Astrocyte of the cerebellum (primary cell): ENCODE measurements around the gene SAC3D1.
A peak's percentile ranks its signal among the peaks of the same experiment; 100 is the strongest.

Source experiments
- DNase-seq: peaks from one replicate; pipeline ENCODE4 v3.0.0-alpha.2; 2011; ENCODE audit warnings: low read depth
- H3K4me3 ChIP-seq: 2 replicates; pipeline ENCODE4 v1.5.1; 2011; ENCODE audit warnings: mild to moderate bottlenecking, low read depth, low read length, moderate library complexity
- CTCF ChIP-seq: IDR thresholded peaks from 2 replicates; pipeline ENCODE4 v1.5.1; 2012; ENCODE audit warnings: low read length, low read depth, moderate library complexity, mild to moderate bottlenecking; ENCODE audit errors: missing control alignments
- in situ Hi-C: cut with HindIII; loops from 2 replicates; pipeline ENCODE4 v1.10.0; 2017; ENCODE audit warnings: low sequenced_read_pairs

Gene SAC3D1

GRCh38 chr11:65036931-65037330 lies 4.1 kb upstream of the SAC3D1 start:
- no peak overlapping the region for H3K4me3 ChIP-seq
- no peak for DNase-seq
- no peak for TF ChIP-seq CTCF
- in situ Hi-C loops, result no loop called here

GRCh38 chr11:65040520-65040846 lies 527 bp upstream of the SAC3D1 start:
- in situ Hi-C loops, result no loop called here
- H3K4me3 ChIP-seq, result peak overlapping the region; percentile 64
- TF ChIP-seq CTCF, result no peak
- no peak for DNase-seq

- H3K4me3 ChIP-seq, result no peak overlapping the region
- DNase-seq, result no peak
Measured at GRCh38 chr11:65042891-65043290, 1.9 kb downstream of the SAC3D1 start.

GRCh38 chr11:65043881-65044501 lies 3.0 kb downstream of the SAC3D1 start:
- no peak for DNase-seq
- H3K4me3 ChIP-seq, result no peak overlapping the region
- TF ChIP-seq CTCF, result no peak
- in situ Hi-C loops, result no loop called here

More at GRCh38 chr11:65042891-65043290, 1.9 kb downstream of the SAC3D1 start:
- no peak for TF ChIP-seq CTCF
- in situ Hi-C loops, result no loop called here

- no peak for DNase-seq
- TF ChIP-seq CTCF, result no peak
- in situ Hi-C loops, result no loop called here
- H3K4me3 ChIP-seq, result no peak overlapping the region
Measured at GRCh38 chr11:65045061-65045460, 4.1 kb downstream of the SAC3D1 start.

- no peak overlapping the region for H3K4me3 ChIP-seq
- DNase-seq, result no peak
- no peak for TF ChIP-seq CTCF
- in situ Hi-C loops, result no loop called here
Measured at GRCh38 chr11:65045728-65046127, 4.7 kb downstream of the SAC3D1 start.
